SIG-M5 treated with dmso at 0.1 percent for 504 hours (cell line): ENCODE measurements around the gene MED9.

ENCODE experiments used
- DNase-seq: peaks from one replicate; lab custom pipeline; 2025; ENCODE audit not compliant: unreplicated experiment; lab: John Stamatoyannopoulos, UW

MED9 gene

GRCh38 chr17:17533901-17534441 is 57.2 kb downstream of the MED9 start:
- DNase-seq, result peak; percentile 3

GRCh38 chr17:17535957-17536356 is 59.2 kb downstream of the MED9 start:
- DNase-seq, result no peak

GRCh38 chr17:17536702-17537101 is 59.9 kb downstream of the MED9 start:
- DNase-seq, result no peak

GRCh38 chr17:17537311-17538099 is 60.7 kb downstream of the MED9 start:
- no peak for DNase-seq

GRCh38 chr17:17538417-17539391 is 61.9 kb downstream of the MED9 start:
- peak; percentile 53 for DNase-seq

- DNase-seq, result no peak
Measured at GRCh38 chr17:17539591-17539990, 62.8 kb downstream of the MED9 start.

- DNase-seq, result no peak
Measured at GRCh38 chr17:17540278-17540906, 63.6 kb downstream of the MED9 start.

- DNase-seq, result no peak
Measured at GRCh38 chr17:17540935-17541639, 64.3 kb downstream of the MED9 start.

- DNase-seq, result no peak
Measured at GRCh38 chr17:17541640-17542001, 64.8 kb downstream of the MED9 start.
